GM23338 (cell line): Measurements from ENCODE around the gene PTPRN2. TPM values are rescaled to one million over a fixed set of nuclear protein-coding genes. Genes with fewer than 3 reads are reported as not detected.

ENCODE experiments used
- ATAC-seq: fragments of 200-7000 bp; cut with Tn5 transposase; 3 replicates; pipeline ENCODE4 v1.9.1; 2020
- DNase-seq: peaks from one replicate; pipeline ENCODE4 v3.0.0-alpha.2; 2015; ENCODE audit warnings: low spot score
- H2AFZ ChIP-seq: fragments of 200-600 bp; sonication (generic); 2 replicates; pipeline ENCODE4 v1.8.0; 2016; ENCODE audit warnings: antibody characterized with exemption, mild to moderate bottlenecking, moderate library complexity
- H3F3A ChIP-seq: fragments of 200-600 bp; sonication (generic); replicated peaks from 2 replicates; pipeline ENCODE4 v1.8.0; 2017; ENCODE audit warnings: antibody characterized with exemption, mixed run types, low read depth
- H3K27ac ChIP-seq: fragments of 200-600 bp; sonication (generic); 2 replicates; pipeline ENCODE4 v1.6.1; 2016; ENCODE audit warnings: low read depth
- H3K27me3 ChIP-seq: fragments of 200-600 bp; sonication (generic); 2 replicates; pipeline ENCODE4 v1.8.0; 2016; ENCODE audit warnings: mild to moderate bottlenecking, mixed run types, moderate library complexity; ENCODE audit not compliant: insufficient read depth
- H3K36me3 ChIP-seq: fragments of 200-600 bp; sonication (generic); 2 replicates; pipeline ENCODE4 v1.8.0; 2016; ENCODE audit warnings: mild to moderate bottlenecking; ENCODE audit not compliant: insufficient read depth
- H3K4me1 ChIP-seq: fragments of 200-600 bp; sonication (generic); 2 replicates; pipeline ENCODE4 v1.8.0; 2016; ENCODE audit warnings: mild to moderate bottlenecking, moderate library complexity; ENCODE audit not compliant: insufficient read depth
- H3K4me2 ChIP-seq: fragments of 200-600 bp; sonication (generic); 2 replicates; pipeline ENCODE4 v1.7.1; 2017; ENCODE audit warnings: mixed run types
- H3K4me3 ChIP-seq: fragments of 200-600 bp; sonication (generic); 2 replicates; pipeline ENCODE4 v1.6.1; 2016; ENCODE audit warnings: mixed run types
- H3K79me2 ChIP-seq: fragments of 200-600 bp; sonication (generic); replicated peaks from 2 replicates; pipeline ENCODE4 v1.8.0; 2017; ENCODE audit warnings: mild to moderate bottlenecking; ENCODE audit not compliant: insufficient read depth
- H3K9me2 ChIP-seq: fragments of 200-600 bp; sonication (generic); 2 replicates; pipeline ENCODE4 v1.8.0; 2017; ENCODE audit not compliant: insufficient read depth
- H4K20me1 ChIP-seq: fragments of 200-600 bp; sonication (generic); replicated peaks from 2 replicates; pipeline ENCODE4 v1.8.0; 2017; ENCODE audit warnings: mild to moderate bottlenecking; ENCODE audit not compliant: insufficient read depth
- H3K27ac Mint-ChIP-seq: 2 replicates; pipeline ENCODE4 v1.8.0; 2020; ENCODE audit warnings: inconsistent platforms, mild to moderate bottlenecking, moderate library complexity, mixed read lengths
- H3K27me3 Mint-ChIP-seq: 3 replicates; pipeline ENCODE4 v1.8.0; 2022; ENCODE audit warnings: low read depth, mild to moderate bottlenecking, moderate library complexity, mixed read lengths, inconsistent platforms; ENCODE audit not compliant: insufficient read depth, poor library complexity
- H3K36me3 Mint-ChIP-seq: 3 replicates; pipeline ENCODE4 v1.8.0; 2021; ENCODE audit warnings: low read depth, mild to moderate bottlenecking, inconsistent platforms, moderate library complexity, mixed read lengths
- H3K4me1 Mint-ChIP-seq: 3 replicates; pipeline ENCODE4 v1.8.0; 2020; ENCODE audit warnings: mild to moderate bottlenecking, inconsistent platforms, mixed read lengths
- H3K4me3 Mint-ChIP-seq: 3 replicates; pipeline ENCODE4 v1.8.0; 2021; ENCODE audit warnings: moderate library complexity, mild to moderate bottlenecking, inconsistent platforms, mixed read lengths
- H3K9me3 Mint-ChIP-seq: 3 replicates; pipeline ENCODE4 v1.8.0; 2020; ENCODE audit warnings: moderate library complexity, mild to moderate bottlenecking, inconsistent platforms, mixed read lengths
- EZH2phosphoT487 ChIP-seq: fragments of 200-600 bp; sonication (generic); IDR thresholded peaks from one replicate; pipeline ENCODE4 v1.8.1; 2018; ENCODE audit warnings: antibody characterized with exemption; ENCODE audit not compliant: unreplicated experiment
- JUNB ChIP-seq: IDR thresholded peaks from one replicate; pipeline ENCODE4 v1.6.1; 2016; ENCODE audit warnings: antibody characterized with exemption; ENCODE audit not compliant: unreplicated experiment
- NANOG ChIP-seq: IDR thresholded peaks from 2 replicates; pipeline ENCODE4 v1.6.1; 2016; ENCODE audit warnings: antibody characterized with exemption, borderline replicate concordance
- ZNF331 ChIP-seq: fragments of 250-450 bp; sonication (Bioruptor Pico); IDR thresholded peaks from 2 replicates; pipeline ENCODE4 v1.5.0; 2020; ENCODE audit warnings: low read depth, mild to moderate bottlenecking, moderate library complexity
- polyA plus RNA-seq: library from polyadenylated mRNA; unstranded; fragments of >200 nt; fragmentation: Nextera tagmentation; extraction: Ambion mirVana; gene quantifications from 2 replicates; pipeline ENCODE4 v1.2.1, GENCODE V29; 2016
- total RNA-seq: library from RNA; depleted of rRNA; stranded (reverse); fragments of >200 nt; shearing (Covaris generic); gene quantifications from 2 replicates; pipeline ENCODE4 v1.2.3, GENCODE V29; 2014
- TF ChIP-seq, protein P1 (sequence below): IDR thresholded peaks from one replicate; pipeline ENCODE4 v1.6.1; 2018; ENCODE audit warnings: antibody characterized with exemption; ENCODE audit not compliant: unreplicated experiment
- TF ChIP-seq, protein P2 (sequence below): IDR thresholded peaks from 2 replicates; pipeline ENCODE4 v1.6.1; 2016; ENCODE audit warnings: antibody characterized with exemption

PTPRN2 gene
- total and polyA plus RNA-seq, 2 experiments from 2014 or later, result 0.87 to 4.0 TPM

- TF ChIP-seq ZNF331 (CRISPR knock-in tag), result no peak
- TF ChIP-seq, protein P1, sequence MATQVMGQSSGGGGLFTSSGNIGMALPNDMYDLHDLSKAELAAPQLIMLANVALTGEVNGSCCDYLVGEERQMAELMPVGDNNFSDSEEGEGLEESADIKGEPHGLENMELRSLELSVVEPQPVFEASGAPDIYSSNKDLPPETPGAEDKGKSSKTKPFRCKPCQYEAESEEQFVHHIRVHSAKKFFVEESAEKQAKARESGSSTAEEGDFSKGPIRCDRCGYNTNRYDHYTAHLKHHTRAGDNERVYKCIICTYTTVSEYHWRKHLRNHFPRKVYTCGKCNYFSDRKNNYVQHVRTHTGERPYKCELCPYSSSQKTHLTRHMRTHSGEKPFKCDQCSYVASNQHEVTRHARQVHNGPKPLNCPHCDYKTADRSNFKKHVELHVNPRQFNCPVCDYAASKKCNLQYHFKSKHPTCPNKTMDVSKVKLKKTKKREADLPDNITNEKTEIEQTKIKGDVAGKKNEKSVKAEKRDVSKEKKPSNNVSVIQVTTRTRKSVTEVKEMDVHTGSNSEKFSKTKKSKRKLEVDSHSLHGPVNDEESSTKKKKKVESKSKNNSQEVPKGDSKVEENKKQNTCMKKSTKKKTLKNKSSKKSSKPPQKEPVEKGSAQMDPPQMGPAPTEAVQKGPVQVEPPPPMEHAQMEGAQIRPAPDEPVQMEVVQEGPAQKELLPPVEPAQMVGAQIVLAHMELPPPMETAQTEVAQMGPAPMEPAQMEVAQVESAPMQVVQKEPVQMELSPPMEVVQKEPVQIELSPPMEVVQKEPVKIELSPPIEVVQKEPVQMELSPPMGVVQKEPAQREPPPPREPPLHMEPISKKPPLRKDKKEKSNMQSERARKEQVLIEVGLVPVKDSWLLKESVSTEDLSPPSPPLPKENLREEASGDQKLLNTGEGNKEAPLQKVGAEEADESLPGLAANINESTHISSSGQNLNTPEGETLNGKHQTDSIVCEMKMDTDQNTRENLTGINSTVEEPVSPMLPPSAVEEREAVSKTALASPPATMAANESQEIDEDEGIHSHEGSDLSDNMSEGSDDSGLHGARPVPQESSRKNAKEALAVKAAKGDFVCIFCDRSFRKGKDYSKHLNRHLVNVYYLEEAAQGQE, result no peak
- no peak for TF ChIP-seq EZH2phosphoT487
- TF ChIP-seq, protein P2, sequence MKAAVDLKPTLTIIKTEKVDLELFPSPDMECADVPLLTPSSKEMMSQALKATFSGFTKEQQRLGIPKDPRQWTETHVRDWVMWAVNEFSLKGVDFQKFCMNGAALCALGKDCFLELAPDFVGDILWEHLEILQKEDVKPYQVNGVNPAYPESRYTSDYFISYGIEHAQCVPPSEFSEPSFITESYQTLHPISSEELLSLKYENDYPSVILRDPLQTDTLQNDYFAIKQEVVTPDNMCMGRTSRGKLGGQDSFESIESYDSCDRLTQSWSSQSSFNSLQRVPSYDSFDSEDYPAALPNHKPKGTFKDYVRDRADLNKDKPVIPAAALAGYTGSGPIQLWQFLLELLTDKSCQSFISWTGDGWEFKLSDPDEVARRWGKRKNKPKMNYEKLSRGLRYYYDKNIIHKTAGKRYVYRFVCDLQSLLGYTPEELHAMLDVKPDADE, result no peak
- TF ChIP-seq NANOG, result no peak
Measured at GRCh38 chr7:158584407-158584806, 3.2 kb downstream of the PTPRN2 start (continued).

GRCh38 chr7:158583810-158584209 is 3.8 kb downstream of the PTPRN2 start:
- H3K36me3 ChIP-seq, result 0 out of 2 replicates have a peak, but pooled peaks cover 4% of the 10 kb centered on the region
- no peaks in the 10 kb centered on the region for H3K79me2 ChIP-seq
- Mint-ChIP-seq H3K36me3 (peaks cover 21% of the 10 kb centered on the region), H3K4me3 (no peak overlapping the region), H3K4me1 (peaks cover 11% of the 10 kb centered on the region), H3K27ac (no peak overlapping the region), H3K27me3 (peaks cover 16% of the 10 kb centered on the region), H3K9me3 (peaks cover 42% of the 10 kb centered on the region)
- 0 out of 2 replicates have a peak, but pooled peaks cover 7% of the 10 kb centered on the region for H3F3A ChIP-seq
- no peak overlapping the region for H3K4me2 ChIP-seq
- H3K27me3 ChIP-seq, result peaks cover 33% of the 10 kb centered on the region
- H2AFZ ChIP-seq, result no peak overlapping the region
- ATAC-seq, result no peak
- no peaks in the 10 kb centered on the region for H3K9me2 ChIP-seq
- H3K27ac ChIP-seq, result no peak overlapping the region
- H3K4me3 ChIP-seq, result no peak overlapping the region
- H4K20me1 ChIP-seq, result no peaks in the 10 kb centered on the region; the same call in 1 of the 2 replicates
- DNase-seq, result no peak
- peaks cover 5% of the 10 kb centered on the region; the same call in 1 of the 2 replicates for H3K4me1 ChIP-seq
- TF ChIP-seq, protein P1, result no peak
- no peak for TF ChIP-seq JUNB
